Fibroblast of lung (primary cell): Measurements from ENCODE around the gene FAM193A. TPM values are rescaled to one million over a fixed set of nuclear protein-coding genes. Genes with fewer than 3 reads are reported as not detected.

Source experiments
- DNase-seq, 2 donors: peaks; one replicate each; pipeline versions ENCODE4 v3.0.0 to v3.0.0-alpha.2; 2010; ENCODE audit warnings: low read depth in 2 of 2
- H2AFZ ChIP-seq: 2 replicates; pipeline ENCODE4 v1.5.1; 2012; ENCODE audit warnings: low read length, control low read depth, inconsistent platforms
- H3K27ac ChIP-seq: 2 replicates; pipeline ENCODE4 v1.5.1; 2011; ENCODE audit warnings: low read length, control low read depth; ENCODE audit not compliant: insufficient read depth
- H3K27me3 ChIP-seq: 2 replicates; pipeline ENCODE4 v1.5.1; 2011; ENCODE audit warnings: mild to moderate bottlenecking, low read length; ENCODE audit not compliant: control insufficient read depth, insufficient read depth
- H3K36me3 ChIP-seq: 2 replicates; pipeline ENCODE4 v1.5.1; 2011; ENCODE audit warnings: low read length; ENCODE audit not compliant: control insufficient read depth, insufficient read depth
- H3K4me1 ChIP-seq: 2 replicates; pipeline ENCODE4 v1.5.1; 2011; ENCODE audit warnings: low read length; ENCODE audit not compliant: control insufficient read depth, insufficient read depth; ENCODE audit errors: extremely low read depth
- H3K4me2 ChIP-seq: 2 replicates; pipeline ENCODE4 v1.5.1; 2011; ENCODE audit warnings: low read length, control low read depth; ENCODE audit not compliant: insufficient read depth; ENCODE audit errors: extremely low read depth
- H3K4me3 ChIP-seq, 4 experiments: fragments of 200-600 bp in 1 of 4; sonication (generic) in 1 of 4; replicated peaks in 1 of 4; 2 replicates each; pipeline ENCODE4 v1.5.1; 2011 to 2016; ENCODE audit warnings: low read length in 4 of 4, low read depth in 3 of 4, mild to moderate bottlenecking in 3 of 4, control low read depth in 2 of 4, inconsistent platforms in 1 of 4, mixed read lengths in 1 of 4; ENCODE audit not compliant: insufficient read depth in 1 of 4; ENCODE audit errors: control extremely low read depth in 1 of 4
- H3K79me2 ChIP-seq: 2 replicates; pipeline ENCODE4 v1.5.1; 2012; ENCODE audit warnings: mild to moderate bottlenecking, low read length, inconsistent platforms; ENCODE audit not compliant: control insufficient read depth, insufficient read depth
- H3K9ac ChIP-seq: 2 replicates; pipeline ENCODE4 v1.5.1; 2011; ENCODE audit warnings: mild to moderate bottlenecking, low read length, control low read depth; ENCODE audit not compliant: insufficient read depth
- H3K9me3 ChIP-seq: 2 replicates; pipeline ENCODE4 v1.5.1; 2012; ENCODE audit warnings: low read depth, low read length; ENCODE audit not compliant: control insufficient read depth, insufficient read depth
- H4K20me1 ChIP-seq: 2 replicates; pipeline ENCODE4 v1.5.1; 2011; ENCODE audit warnings: low read length; ENCODE audit not compliant: control insufficient read depth, insufficient read depth; ENCODE audit errors: extremely low read depth
- CTCF ChIP-seq, 2 donors: IDR thresholded peaks in 1 of 2; conservative IDR thresholded peaks in 1 of 2; 1 replicate in 1 of 2; 2 replicates in 1 of 2; pipeline ENCODE4 v1.5.1; 2011 to 2012; ENCODE audit warnings: low read length in 2 of 2, control low read depth in 1 of 2, inconsistent platforms in 1 of 2, low read depth in 1 of 2, mild to moderate bottlenecking in 1 of 2
- EZH2 ChIP-seq: IDR thresholded peaks from 2 replicates; pipeline ENCODE4 v1.5.1; 2012; ENCODE audit warnings: low read length, control low read depth, mild to moderate bottlenecking; ENCODE audit errors: missing control alignments
- polyA plus RNA-seq, 2 donors: library from polyadenylated mRNA; depleted of rRNA in 1 of 2; stranded (reverse) in 1 of 2; unstranded in 1 of 2; fragments of >200 nt; gene quantifications; 2 replicates each; pipeline ENCODE4 v1.2.1, GENCODE V29; 2011 to 2012; ENCODE audit warnings: missing spikeins in 1 of 2
- total RNA-seq: library from RNA; depleted of rRNA; stranded (reverse); fragments of >200 nt; gene quantifications from 2 replicates; pipeline ENCODE4 v1.2.1, GENCODE V29; 2014

Gene FAM193A
- total and polyA plus RNA-seq, 2 donors (not counting 1 experiment from before 2014, with no cell fraction given), result 5.6 to 10.9 TPM

GRCh38 chr4:2526559-2526958 is 9.9 kb upstream of the FAM193A start:
- Histone ChIP-seq H2AFZ (no peak overlapping the region), H3K27ac (no peak overlapping the region), H3K4me2 (no peak overlapping the region), H4K20me1 (no peaks in the 10 kb centered on the region), H3K9me3 (no peaks in the 10 kb centered on the region), H3K79me2 (no peaks in the 10 kb centered on the region), H3K9ac (no peak overlapping the region), H3K36me3 (no peaks in the 10 kb centered on the region), H3K4me1 (no peaks in the 10 kb centered on the region), H3K27me3 (no peaks in the 10 kb centered on the region), H3K4me3 (no peak overlapping the region)
- TF ChIP-seq CTCF (conservative IDR thresholded peaks at IDR 0.05 in 1 of 2, IDR thresholded peaks at IDR 0.05 in 1 of 2; ENCODE audit: low read depth in 1 of 2, low read length in 2 of 2) (no peak), EZH2 (no peak)
- DNase-seq, result no peak

GRCh38 chr4:2534904-2535375 is 1.5 kb upstream of the FAM193A start:
- H2AFZ ChIP-seq, result peak overlapping the region; percentile 0
- peak overlapping the region; percentile 88 for H3K9ac ChIP-seq
- no peaks in the 10 kb centered on the region for H3K9me3 ChIP-seq
- peaks cover 29% of the 10 kb centered on the region for H3K79me2 ChIP-seq
- peak overlapping the region in 3 of 4 experiments; percentile 68 to 76 (median 73) for H3K4me3 ChIP-seq
- peaks cover 7% of the 10 kb centered on the region for H3K4me1 ChIP-seq
- H3K27ac ChIP-seq, result peak overlapping the region; percentile 92
- no peaks in the 10 kb centered on the region for H3K27me3 ChIP-seq
- no peaks in the 10 kb centered on the region for H4K20me1 ChIP-seq
- no peaks in the 10 kb centered on the region for H3K36me3 ChIP-seq
- DNase-seq, result peak in 1 of 2 donors; percentile 8
- peak overlapping the region; percentile 94 for H3K4me2 ChIP-seq
- no peak for TF ChIP-seq CTCF (conservative IDR thresholded peaks at IDR 0.05 in 1 of 2, IDR thresholded peaks at IDR 0.05 in 1 of 2; ENCODE audit: low read depth in 1 of 2, low read length in 2 of 2)
- no peak for TF ChIP-seq EZH2

- peaks cover 33% of the 10 kb centered on the region for H3K79me2 ChIP-seq
- H4K20me1 ChIP-seq, result no peaks in the 10 kb centered on the region
- peak overlapping the region; percentile 88 for H3K9ac ChIP-seq
- TF ChIP-seq CTCF (conservative IDR thresholded peaks at IDR 0.05 in 1 of 2, IDR thresholded peaks at IDR 0.05 in 1 of 2; ENCODE audit: low read depth in 1 of 2, low read length in 2 of 2), result peak in 1 of 2 donors; percentile 21
- no peak for TF ChIP-seq EZH2
- no peaks in the 10 kb centered on the region for H3K36me3 ChIP-seq
- peak overlapping the region; percentile 92 for H3K27ac ChIP-seq
- H3K4me2 ChIP-seq, result peak overlapping the region; percentile 94
- H3K9me3 ChIP-seq, result no peaks in the 10 kb centered on the region
- peaks cover 7% of the 10 kb centered on the region for H3K4me1 ChIP-seq
- peak; percentile 36 to 41 for DNase-seq
- peak overlapping the region; percentile 62 for H2AFZ ChIP-seq
- peak overlapping the region; percentile 68 to 76 (median 73) for H3K4me3 ChIP-seq
- H3K27me3 ChIP-seq, result no peaks in the 10 kb centered on the region
These were observed 863 bp upstream of the FAM193A start for GRCh38 chr4:2535376-2536192.
